22Rv1 (cell line): Measurements from ENCODE around the gene MTOR.

Source experiments
- H3K27ac ChIP-seq: fragments of 450-650 bp; 2 replicates; pipeline ENCODE4 v1.5.1; 2017
- CTCF ChIP-seq: fragments of 450-650 bp; IDR thresholded peaks from 2 replicates; pipeline ENCODE4 v1.5.1; 2017; ENCODE audit warnings: mild to moderate bottlenecking
- ZFX ChIP-seq: fragments of 450-650 bp; IDR thresholded peaks from 2 replicates; pipeline ENCODE4 v1.6.1; 2017; ENCODE audit warnings: antibody characterized with exemption, borderline replicate concordance

MTOR gene

GRCh38 chr1:11237356-11237755 is 25.0 kb downstream of the MTOR start:
- TF ChIP-seq ZFX (no peak), CTCF (no peak)
- H3K27ac ChIP-seq: no peak overlapping the region

GRCh38 chr1:11233208-11233607 is 29.1 kb downstream of the MTOR start:
- TF ChIP-seq ZFX (no peak), CTCF (no peak)
- H3K27ac ChIP-seq: no peak overlapping the region

DNA sequence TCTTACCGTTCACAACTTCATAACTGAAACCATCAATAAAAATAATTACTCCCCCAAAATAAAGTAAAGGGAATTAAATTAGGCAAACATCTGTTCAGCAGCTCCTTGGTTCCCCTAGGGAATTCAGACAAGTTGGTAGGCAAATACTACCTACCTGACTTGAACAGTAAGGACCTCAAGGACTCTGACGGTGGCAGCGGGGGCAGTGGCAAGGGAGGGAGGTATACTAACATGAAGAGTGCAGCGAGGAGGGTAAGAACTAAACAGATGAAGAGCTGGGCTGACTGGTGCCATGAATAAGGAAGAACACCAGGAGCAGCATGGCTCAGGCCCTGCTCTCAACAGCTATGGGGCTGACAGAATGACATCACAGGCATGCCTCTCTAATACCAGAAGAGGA is 33.1 kb downstream of the MTOR start:
- TF ChIP-seq CTCF (no peak), ZFX (no peak)
- no peak overlapping the region for H3K27ac ChIP-seq

GRCh38 chr1:11227106-11228077 is 35.0 kb downstream of the MTOR start:
- no peak overlapping the region for H3K27ac ChIP-seq
- TF ChIP-seq ZFX (no peak), CTCF (no peak)

- H3K27ac ChIP-seq: no peak overlapping the region
- TF ChIP-seq CTCF (no peak), ZFX (no peak)
Measured at GRCh38 chr1:11216074-11216473, 46.3 kb downstream of the MTOR start.

- TF ChIP-seq CTCF: no peak
- no peak for TF ChIP-seq ZFX
- no peak overlapping the region for H3K27ac ChIP-seq
Measured at GRCh38 chr1:11215381-11216005, 46.9 kb downstream of the MTOR start.
